NCI-H524 (cell line): Measurements from ENCODE around the gene DPEP2.
A peak's percentile ranks its signal among the peaks of the same experiment; 100 is the strongest.
"Not testable (repeated sequence)": the region's sequence is repeated elsewhere in the genome, so short reads cannot be mapped to it uniquely, and the experiment has no call there.

Experiments used
- DNase-seq, 2 experiments: peaks; one replicate each; lab custom pipeline; 2025; lab: John Stamatoyannopoulos, UW

The DPEP2 gene

DNA sequence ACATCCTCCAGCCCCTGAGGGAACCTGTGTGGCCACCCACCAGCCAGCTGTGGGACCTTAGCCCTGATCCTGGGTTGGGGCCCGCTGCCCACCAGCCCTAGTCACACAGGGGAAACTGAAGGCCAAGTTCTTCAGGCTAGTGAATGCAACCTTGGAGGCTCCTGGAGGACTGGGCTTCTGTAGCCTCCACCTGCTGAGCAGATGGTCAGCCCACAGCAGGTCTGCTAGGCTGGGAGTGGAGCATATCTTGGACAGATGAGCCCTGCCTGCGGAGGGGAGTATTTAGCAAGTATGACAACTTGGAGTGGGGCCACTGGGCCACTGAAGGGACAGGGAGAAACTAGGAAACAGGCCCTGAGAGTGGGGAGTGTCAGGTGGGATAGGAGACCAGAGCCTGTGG lies 23.1 kb downstream of the DPEP2 start:
- DNase-seq: peak in 1 of 2 experiments; percentile 27

DNA sequence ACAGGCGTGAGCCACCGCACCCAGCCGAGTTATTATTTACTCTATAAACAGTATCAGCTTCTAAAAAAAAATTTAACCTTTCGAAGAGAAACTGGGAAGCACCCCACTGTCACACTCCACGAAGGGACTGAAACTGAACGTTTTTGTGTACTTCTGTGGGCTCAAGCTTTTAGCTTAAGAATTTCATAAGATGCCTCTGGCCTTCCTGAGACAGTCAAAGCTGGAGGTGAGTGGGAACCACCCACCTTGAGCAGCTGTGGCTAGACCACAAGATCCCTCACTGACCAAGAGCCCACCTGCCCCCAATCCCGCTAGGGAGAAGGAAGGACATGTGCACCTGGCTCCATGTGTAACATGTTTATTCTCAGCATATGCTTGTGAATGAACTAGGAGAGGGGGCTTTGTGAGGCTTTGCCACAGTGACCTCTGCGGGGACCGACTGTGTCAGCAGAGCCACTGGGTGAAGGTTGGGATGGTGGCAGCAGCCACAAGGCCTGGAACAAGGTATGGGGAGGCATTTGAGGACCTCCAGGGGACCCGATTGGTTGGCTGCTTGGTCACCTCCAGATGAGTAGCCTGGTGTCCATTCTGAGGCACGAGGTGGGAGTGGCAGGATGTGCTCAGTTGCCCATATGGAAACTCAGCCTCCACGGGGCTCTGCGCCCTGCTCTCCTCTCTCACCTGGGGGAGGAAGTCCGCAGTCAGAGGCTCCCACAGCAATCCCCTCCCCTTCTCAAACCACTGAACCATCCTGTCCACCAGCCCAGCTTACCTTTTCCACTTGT lies 23.8 kb downstream of the DPEP2 start:
- DNase-seq: no peak

DNA sequence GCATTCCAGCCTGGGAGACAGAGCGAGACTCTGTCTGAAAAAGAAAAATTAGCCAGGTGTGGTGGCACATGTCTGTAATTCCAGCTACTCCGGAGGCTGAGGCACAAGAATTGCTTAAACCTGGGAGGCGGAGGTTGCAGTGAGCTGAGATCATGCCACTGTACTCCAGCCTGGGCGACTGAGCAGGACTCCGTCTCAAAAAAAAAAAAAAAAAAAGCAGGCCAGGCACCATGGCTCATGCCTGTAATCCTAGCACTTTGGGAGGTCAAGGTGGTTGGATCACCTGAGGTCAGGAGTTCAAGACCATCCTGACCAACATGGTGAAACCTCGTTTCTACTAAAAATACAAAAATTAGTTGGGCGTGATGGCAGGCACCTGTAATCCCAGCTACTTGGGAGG lies 27.0 kb downstream of the DPEP2 start:
- DNase-seq: not testable (repeated sequence)

DNA sequence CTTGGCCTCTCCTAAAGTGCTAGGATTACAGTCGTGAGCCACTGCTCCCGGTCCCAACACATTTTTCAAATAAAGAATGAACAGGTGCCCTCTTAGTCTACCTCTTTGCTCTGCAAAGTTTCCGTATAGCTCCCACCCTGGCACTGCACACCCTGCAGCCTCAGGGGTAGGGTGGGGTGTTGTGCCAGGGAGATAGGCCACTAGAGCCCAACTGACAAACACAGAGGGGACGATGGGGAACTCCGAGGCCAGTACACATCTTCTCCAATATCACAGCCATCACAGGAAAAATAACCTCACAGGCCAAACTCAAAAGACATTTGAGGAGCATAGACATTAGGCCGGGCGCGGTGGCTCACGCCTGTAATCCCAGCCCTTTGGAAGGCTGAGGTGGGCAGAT lies 28.2 kb downstream of the DPEP2 start:
- no peak for DNase-seq

DNA sequence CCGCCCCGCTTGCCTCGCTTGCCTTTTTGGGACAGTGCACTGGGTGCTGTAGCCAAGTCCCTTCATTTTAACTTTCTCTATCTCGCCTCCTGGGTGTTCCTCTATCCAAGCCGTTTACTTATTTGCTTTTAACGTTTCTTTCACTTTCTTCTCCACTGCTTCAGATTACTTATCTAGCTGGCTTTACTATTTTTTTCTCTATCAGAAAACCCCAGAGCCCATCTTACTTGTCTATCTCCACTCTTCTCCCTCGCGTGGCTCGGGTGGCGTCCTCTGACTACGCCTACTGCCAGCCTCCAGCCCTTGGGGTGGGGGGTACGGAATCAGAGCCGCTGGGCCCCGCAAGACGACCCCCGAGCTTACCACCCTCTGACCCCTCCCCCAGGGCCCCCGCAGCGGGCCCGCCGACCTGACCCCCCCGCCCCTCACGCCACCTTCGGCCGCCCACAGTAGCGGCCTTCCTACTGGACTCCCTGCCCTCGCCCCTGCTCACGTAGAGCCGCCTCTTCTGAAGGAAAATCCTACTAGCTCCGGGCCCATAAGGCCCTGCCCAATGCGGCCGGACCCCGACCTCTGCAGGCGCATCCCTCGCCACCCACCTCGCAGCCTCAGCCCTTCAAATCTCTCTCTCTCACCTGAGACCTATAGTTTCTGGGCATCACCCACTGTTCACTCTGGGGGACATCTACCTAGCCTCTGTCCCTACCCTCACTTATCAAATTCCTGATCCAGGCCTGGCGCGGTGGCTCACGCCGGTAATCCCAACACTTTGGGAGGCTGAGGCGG lies 29.8 kb downstream of the DPEP2 start:
- DNase-seq: no peak

DNA sequence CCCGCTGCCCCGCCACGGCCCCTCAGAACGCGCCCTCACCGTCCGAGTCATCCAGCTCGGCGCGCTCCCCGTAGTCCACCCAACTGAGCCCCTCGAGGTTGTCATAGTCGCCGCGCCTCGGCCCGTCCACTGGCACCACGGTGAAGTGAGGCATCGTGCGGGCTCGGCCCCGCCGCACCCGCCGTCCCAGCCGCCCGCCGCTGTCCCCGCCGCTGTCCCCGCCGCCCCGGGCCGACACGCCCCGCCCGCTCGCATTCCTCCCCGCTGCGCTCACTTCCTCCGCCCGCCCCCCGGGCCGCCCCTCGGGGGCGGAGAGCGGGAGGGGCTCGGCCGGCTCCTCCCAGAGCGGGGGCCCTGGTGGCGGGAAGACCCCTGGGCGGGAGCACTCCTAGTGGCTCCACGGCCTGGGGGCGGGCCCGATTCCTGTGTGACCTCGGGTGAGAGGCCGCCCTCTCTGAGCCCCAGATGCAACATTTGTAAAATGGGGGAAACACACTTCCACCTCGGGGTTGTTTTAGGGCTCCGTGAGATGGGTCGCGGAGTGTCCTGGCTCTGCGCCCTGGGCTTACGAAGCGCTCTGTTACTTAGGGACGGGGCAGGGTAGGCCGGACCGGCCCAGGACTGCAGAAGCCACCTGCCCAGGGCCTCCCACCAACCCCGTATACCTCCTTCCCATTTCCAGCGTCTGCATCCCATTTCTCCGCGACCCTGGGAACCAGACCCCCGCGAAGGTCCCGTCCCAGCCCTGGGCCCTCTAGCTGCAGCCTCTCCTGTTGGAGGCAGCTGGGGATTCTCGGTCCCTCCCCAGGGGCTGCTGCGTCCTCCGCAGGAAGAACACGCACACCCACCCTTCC lies 30.7 kb downstream of the DPEP2 start, which contains the start of gene SLC12A4:
Gene SLC12A4 (minus strand): TSS at position 238 of the 854 bp plus-strand sequence. CDS start 84 bp downstream, at position 154.
- peak in 1 of 2 experiments; percentile 51 for DNase-seq

DNA sequence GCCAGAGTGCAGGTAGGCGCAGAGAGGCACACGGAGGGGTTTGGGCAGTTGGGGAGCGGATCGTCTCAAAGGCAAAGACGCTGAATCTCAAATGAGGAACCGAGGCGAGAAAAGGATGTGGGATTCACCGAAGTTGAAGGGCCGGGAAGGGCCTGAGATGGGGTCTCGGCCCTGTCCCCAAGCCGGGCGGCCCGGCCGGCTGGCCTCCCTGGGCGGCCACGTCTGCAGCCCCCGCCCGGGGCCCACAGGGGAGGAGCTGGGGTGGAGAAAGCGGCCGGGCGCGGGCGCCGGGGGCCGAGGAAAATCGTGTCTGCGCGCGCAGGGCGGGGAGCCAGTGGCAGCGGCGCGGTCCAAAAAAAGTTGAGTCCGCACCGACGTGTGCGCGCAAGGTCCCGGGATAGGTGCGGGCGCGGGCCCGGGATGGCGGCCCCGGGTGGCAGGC lies 31.3 kb downstream of the DPEP2 start:
- DNase-seq: no peak

DNA sequence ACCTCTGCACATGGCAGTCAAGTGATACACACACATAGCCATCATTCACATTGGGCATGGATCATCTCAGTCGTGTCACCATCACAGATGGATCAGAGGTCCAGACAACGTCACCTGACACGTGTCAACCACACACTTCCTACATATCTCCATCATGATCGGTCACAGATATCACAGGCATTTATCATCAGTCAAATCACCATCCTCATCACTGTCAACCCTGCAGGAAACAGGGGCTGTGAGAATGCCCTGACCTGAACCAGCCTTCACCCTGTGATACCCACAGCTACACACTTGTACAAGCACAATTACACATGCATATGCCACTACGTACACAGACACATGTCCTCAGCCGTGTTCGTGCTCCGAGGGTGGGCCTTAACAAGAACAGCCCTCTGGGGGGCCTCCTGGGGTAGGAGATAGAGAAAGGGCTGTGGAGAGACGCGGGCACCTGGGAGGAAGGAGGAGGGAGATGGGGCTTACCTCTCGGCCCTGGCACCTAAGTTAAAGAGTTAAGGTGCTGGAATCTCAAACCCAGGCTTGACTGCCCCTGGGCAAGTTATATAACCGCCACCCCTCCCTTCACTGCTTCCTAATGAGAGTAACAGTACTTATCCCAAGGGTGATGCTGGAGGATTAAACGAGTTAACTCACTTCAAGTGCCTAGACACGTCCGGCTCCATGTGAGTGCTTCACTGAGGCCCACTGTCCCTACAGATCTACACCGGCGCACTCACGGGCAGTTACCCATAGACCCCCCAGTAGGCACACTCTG lies 31.9 kb downstream of the DPEP2 start:
- peak; percentile 46 to 70 for DNase-seq

DNA sequence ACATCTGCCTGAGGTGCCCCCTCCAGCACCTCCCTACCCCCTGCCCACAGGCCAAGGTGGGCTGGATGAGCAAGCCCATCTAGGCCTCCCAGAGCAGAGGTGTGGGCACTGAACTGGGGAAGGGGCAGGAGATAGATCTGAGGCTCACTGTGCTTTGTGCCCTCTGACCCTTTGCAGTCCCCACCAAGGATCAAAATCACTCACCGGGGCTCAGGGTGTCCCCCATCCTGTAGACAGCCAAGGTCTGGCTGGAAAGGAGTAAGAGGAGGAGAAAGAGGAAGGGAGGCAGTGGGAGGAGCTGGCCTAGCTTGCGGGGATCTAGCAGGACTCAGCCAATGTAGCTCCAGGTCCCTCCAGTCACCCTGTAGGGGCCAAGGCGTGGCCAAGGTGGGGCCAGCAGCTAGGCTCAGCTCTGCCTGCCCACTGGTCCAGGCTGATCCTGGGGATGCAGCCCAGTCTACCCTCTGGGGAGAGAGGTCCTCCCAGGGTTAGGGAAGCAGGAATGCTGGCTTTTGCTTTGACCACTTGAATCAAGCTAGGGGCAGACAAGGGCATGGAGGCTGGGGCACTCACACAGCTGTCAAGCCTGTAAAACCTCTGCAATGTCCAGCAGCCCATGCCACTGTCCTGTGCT lies 32.6 kb downstream of the DPEP2 start:
- no peak for DNase-seq

DNA sequence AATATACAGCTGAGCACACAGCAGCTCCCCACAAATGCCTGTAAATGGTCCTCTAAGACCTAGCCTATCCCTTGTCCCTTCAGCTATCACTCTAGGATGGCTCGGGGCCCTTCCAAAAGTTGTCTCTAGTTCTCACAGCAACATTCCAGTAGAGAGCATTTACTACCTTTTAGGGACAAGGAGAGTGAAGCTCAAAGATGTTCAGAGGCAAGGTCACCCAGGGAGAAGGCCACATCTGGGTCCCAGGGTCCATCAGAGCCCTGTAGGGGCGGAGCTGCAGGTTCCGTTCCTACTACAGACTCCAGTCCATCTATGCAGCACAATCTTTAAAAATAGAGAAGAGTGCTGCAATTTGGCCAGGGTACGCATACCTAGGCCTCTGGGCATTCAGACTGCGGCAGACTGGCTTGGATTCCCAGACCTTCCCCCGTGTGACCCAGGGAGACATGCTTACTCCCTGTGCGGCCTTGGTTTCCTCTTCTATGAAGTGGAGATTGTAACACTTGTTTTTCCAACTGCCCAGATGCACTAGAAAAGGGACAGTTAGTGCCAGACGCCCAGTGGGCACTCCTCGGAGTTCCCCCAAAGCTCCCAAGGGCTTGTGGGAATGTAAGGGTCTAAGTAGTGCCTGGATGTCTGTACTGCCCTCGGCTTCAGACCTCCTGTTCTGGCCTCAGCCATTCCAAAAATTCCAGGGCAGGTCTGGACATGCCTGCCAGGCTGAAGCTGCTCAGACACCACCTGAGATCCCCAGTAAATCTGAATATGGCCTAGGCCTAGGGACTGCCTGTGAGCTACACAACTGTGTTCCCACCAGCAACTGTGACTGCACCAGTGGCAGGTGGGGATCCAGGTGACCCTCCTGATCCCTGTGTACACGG lies 33.4 kb downstream of the DPEP2 start:
- DNase-seq: no peak

DNA sequence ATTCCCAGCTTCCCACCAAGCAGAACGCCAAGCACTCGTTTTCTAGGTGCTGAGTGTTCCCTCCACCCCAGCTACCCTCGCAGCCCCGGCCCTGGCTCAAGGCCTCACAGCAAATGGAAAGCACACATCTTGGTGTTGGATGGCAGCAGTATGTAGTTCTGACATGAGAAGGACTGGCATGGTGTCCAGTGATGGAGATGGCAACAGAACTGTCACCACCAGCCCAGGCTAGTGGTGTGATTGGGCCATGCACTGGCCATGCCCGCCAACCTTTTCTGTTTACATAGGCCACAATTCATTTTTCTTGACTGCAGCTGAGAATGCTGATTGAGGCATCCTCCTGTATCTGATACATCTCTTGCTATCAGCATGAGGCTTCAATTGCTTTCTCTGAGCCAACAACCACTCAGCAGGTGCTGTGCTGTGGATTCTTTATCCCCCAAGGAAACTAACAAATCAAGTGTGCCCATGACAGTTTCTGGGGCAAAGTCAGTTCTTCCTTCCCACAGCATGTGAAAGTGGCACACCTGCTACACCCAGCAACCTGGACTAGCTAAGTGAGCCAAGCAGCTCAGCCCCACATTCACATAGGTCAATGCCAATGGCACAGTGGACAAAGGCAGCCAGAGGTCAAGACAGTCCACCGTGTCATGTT lies 34.7 kb downstream of the DPEP2 start:
- no peak for DNase-seq

DNA sequence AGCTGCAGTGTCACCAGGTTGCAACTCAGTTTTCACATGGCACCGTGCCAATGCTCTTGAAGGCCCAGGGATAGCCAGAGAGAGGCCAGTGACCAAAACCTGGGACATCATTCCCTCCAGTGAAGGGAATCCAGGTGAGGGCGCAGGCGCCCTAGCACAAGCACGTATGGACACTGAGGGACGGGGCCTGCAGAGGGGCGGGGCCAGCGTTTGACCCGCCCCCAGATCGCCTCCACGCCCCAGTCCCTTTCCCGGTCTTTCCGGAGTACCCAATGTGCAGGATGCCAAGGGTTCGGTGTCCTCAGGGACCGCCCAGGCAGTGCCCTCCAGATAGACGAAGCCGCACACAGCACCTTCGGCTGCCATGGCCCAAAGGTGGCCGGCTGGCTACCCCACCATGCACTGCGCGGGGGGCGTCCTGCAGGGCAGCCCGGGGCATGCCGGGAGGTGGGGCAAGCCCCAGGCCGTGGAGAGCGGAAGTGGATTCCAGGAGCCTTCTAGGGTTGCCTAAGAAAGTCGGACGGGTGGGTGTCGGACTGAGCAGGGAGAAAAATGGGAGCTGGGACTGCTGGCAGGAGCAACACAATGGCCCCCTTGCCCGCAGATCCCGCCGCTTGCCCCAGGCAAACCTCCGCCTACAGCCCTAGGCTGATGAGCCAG lies 35.5 kb downstream of the DPEP2 start:
- DNase-seq: no peak

DNA sequence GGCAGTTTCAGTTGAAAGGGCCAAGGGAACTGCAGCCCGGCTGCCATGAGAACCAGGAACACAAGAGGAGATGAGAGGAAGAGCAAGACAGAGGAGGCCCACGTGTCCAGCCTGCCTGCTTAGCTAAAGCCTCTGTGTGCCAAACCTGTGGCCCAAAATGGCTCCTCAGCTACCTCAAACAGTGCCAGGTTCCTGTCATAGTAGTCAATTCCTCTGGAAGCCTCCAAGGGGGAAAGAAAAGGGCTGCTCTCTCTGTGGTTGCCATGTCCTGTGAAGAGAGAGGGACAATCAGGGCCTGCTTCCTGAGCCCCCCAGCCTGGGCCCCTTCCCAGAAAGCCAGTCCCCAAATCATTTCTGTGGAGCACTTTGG lies 36.0 kb downstream of the DPEP2 start:
- no peak for DNase-seq

DNA sequence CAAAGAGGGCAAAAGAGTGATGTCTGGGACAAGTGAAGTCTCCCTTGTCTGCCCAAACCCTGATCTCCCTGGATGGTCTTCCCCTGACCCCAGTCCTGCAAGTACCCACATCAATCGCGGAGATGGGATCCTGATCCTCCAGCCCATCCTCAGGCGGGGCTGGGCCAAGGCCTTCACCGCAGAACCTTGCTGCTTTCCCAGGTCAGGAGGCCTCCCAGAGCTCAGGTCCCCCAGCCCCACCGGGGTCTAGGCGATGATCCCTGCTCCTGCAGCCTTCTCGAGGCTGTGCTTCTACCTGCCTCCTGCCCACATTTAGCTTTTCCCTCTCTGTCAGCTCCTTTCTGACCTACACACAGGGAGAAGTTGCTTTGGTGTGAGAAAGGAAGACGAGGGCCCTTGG lies 37.1 kb downstream of the DPEP2 start:
- no peak for DNase-seq

DNA sequence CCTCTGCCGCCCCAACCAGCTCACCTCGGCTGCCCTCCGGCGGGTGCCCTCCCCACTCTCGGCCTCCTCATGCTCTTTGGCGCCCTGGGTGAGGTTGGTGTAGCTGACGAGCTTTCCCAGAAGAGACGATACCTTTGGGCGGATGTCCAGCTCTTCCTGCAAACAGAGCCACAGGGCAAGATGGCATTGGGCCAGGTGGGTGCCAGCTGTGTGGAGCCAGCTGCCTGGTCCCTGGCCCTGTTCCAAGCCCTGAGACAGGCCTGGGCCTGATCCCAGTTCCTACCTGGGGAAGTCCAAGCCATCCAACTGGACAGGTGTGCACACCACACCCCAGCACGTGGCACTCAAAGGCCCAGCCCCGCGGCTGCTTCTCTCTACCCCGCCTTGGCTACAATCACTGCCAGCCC lies 37.7 kb downstream of the DPEP2 start:
- peak in 1 of 2 experiments; percentile 39 for DNase-seq

DNA sequence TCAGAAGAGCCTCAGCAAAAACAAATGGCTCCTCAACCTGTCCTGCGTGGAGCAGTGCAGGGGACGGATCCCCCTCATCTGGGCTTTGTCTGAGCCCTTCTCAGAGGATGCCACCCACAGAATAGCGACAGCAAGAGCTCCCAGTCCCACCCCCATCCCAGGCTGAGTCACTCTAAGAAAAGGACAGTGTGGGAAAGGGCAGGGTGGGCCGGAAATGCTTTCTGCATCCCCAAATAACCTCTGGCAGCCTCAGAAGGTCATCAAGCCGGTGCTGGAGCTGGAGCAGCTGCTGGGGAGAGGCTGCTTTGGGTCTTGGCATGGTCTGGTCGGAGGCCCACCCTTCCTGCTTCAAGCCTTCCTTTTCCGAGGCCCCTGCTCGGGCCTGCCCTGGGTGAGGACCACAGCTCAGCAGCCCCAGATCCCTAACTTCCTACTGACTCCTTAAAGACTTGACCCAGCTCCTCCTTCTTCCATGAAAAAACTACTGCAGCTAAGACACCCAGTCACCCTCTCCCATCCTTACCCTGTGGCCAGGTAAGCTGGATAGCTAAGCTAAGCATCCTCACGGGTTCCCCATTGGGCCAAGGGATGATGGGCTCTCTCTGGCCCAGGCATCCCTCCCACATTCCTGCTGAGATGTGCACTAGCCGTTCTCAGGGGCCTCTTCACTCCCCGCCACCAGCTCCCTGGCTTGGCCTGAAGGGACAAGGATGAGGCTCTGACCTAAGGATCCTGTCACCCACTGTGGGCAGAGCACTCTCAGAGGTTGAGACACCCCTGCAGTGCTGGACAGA lies 39.6 kb downstream of the DPEP2 start:
- no peak for DNase-seq

DNA sequence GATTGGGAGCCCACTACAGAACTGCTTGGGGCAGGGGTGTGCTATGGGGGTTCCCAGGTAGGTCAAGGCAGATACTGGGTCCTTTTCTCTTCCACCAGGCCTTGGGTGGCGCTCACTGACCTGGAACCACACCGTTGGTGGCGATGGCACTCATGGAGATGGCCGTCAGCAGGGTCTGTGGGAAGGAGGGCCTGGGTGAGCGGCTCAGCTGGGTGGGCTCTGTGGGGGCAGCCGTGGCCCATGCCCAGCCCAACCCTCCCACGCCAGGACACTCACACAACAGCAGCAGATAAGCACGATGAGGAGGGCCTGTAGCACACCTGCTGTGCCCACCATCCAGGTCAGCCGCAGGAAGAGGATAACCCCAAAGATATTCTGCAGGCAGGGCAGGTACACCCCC lies 41.7 kb downstream of the DPEP2 start:
- no peak for DNase-seq
